Left cardiac atrium (tissue), 4 donors: ENCODE results near the gene PHF13. TPM values are rescaled to one million over a fixed set of nuclear protein-coding genes. Genes with fewer than 3 reads are reported as not detected.

Experiments used
- ATAC-seq, 2 donors: fragments of 200-7000 bp; cut with Tn5 transposase; one replicate each; pipeline ENCODE4 v1.9.1; 2020; ENCODE audit warnings: mild to moderate bottlenecking in 2 of 2, moderate library complexity in 2 of 2
- DNase-seq: peaks from one replicate; pipeline ENCODE4 v3.0.0-alpha.2; 2020
- intact Hi-C, 2 donors: fragments of 100-400 bp; cut with DNase I; formaldehyde crosslinking; loops; one replicate each; pipeline versions ENCODE4 v1.14.1 to v1.15.1; 2022 to 2023
- total RNA-seq, 2 donors: library from RNA; stranded (reverse); fragmentation: NEBNext Ultra II Directional; extraction: Animal tissue kit (Norgen Biotek cat#: 25700); gene quantifications; one replicate each; pipeline ENCODE4 v1.2.1, GENCODE V29; 2021
- donor health status: DM: no; HTN: yes; CAD: no.
- donor health status: DM: no; HTN: yes; CAD: no; lungs with severe emphysema.
- donor health status: DM: yes; HTN: yes; CAD: no.
- donor health status: Dilated cardiomyopathy.

Gene PHF13
- total RNA-seq, 2 donors from 2014 or later: 7.8 to 9.0 TPM

GRCh38 chr1:6584126-6585080, 29.1 kb upstream of the PHF13 start:
- DNase-seq: no peak
- intact Hi-C loops: loop anchor here in 1 of 2 donors (5.0 kb wide), 1 partner anchor 43 kb away; no protein-coding TSS in a partner anchor
- no peak for ATAC-seq

GRCh38 chr1:6585081-6585722, 28.3 kb upstream of the PHF13 start:
- DNase-seq: no peak
- no peak for ATAC-seq
- intact Hi-C loops: no loop called here

GRCh38 chr1:6585841-6586240, 27.7 kb upstream of the PHF13 start:
- ATAC-seq: no peak
- intact Hi-C loops: no loop called here
- DNase-seq: no peak

- intact Hi-C loops: no loop called here
Observed at GRCh38 chr1:6586404-6586816, 27.1 kb upstream of the PHF13 start.

GRCh38 chr1:6587261-6588005, 26.1 kb upstream of the PHF13 start:
- intact Hi-C loops: no loop called here
- ATAC-seq: peak; percentile 71 to 82
- peak; percentile 65 for DNase-seq

More at GRCh38 chr1:6586404-6586816, 27.1 kb upstream of the PHF13 start:
- ATAC-seq (peak in 1 of 2 donors; percentile 4), DNase-seq (no peak)

GRCh38 chr1:6588128-6588892, 25.2 kb upstream of the PHF13 start:
- DNase-seq (no peak), ATAC-seq (no peak)
- intact Hi-C loops: no loop called here

- no peak for ATAC-seq
- intact Hi-C loops: no loop called here
- no peak for DNase-seq
Observed at GRCh38 chr1:6588893-6589520, 24.5 kb upstream of the PHF13 start.

- intact Hi-C loops: no loop called here
- ATAC-seq: no peak
- no peak for DNase-seq
Observed at GRCh38 chr1:6590046-6590445, 23.5 kb upstream of the PHF13 start.

GRCh38 chr1:6591222-6591621, 22.3 kb upstream of the PHF13 start:
- peak; percentile 9 to 28 for ATAC-seq
- DNase-seq: no peak
- intact Hi-C loops: no loop called here

GRCh38 chr1:6591644-6592043, 21.9 kb upstream of the PHF13 start:
- intact Hi-C loops: no loop called here
- ATAC-seq (peak in 1 of 2 donors; percentile 42), DNase-seq (no peak)

GRCh38 chr1:6592441-6592840, 21.1 kb upstream of the PHF13 start:
- no peak for DNase-seq
- intact Hi-C loops: no loop called here
- ATAC-seq: peak in 1 of 2 donors; percentile 2

- no peak for ATAC-seq
- DNase-seq: no peak
- intact Hi-C loops: no loop called here
Observed at GRCh38 chr1:6592865-6593593, 20.5 kb upstream of the PHF13 start.

- no peak for ATAC-seq
- DNase-seq: no peak
- intact Hi-C loops: no loop called here
Observed at GRCh38 chr1:6593810-6594209, 19.7 kb upstream of the PHF13 start.

GRCh38 chr1:6594977-6595740, 18.4 kb upstream of the PHF13 start:
- ATAC-seq: no peak
- intact Hi-C loops: no loop called here
- DNase-seq: no peak

- intact Hi-C loops: no loop called here
- no peak for DNase-seq
- ATAC-seq: no peak
Observed at GRCh38 chr1:6596351-6596750, 17.2 kb upstream of the PHF13 start.

GRCh38 chr1:6596886-6597776, 16.4 kb upstream of the PHF13 start:
- ATAC-seq (no peak), DNase-seq (no peak)
- intact Hi-C loops: no loop called here
